ENCODE measurements around the gene TRPM3. TPM values are rescaled to one million over a fixed set of nuclear protein-coding genes. Genes with fewer than 3 reads are reported as not detected.

TRPM3 gene
- total RNA-seq, 1 experiment from 2014 or later, result not detected

DNA sequence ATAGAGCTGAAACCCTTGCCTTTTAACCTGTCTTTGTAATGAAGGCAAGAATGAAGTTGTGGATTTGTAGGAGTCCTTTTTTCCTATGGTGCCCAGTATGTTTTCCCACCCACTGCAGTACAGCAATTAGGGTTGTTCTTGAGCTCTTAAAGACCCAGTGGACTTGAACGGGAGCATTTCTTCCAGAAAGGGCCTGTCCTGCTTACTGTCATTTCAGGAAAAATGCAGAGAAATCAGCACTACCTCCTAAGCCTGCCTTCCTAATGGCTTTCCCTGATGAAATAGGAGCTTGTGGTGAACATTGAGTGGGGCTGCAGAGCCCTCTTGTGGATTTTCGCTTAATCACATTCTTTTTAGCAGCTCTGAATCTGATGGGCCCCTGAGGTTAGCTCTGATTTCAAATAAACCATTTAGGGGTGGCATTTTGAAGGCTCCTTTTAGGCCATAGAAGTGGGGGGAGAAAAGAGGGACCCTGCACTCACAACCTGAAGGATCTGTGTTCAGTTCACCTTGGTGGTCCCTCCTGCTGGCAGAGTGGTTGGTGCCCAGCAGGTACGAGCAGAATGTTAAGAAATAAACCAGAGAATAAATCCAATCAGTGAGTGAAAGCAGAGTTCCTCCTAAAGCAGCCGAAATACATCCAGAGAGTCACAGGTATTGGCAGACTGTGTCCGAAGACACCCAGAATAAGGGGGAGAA is 519.0 kb downstream of the TRPM3 start:
- no peaks in the 10 kb centered on the region for H4K20me1 ChIP-seq (ENCODE audit: low read length)
- no peaks in the 10 kb centered on the region for H3K79me2 ChIP-seq (ENCODE audit: low read length)
- no TSS peak for BruUV-seq (replicated peaks)
- H3K4me3 ChIP-seq (ENCODE audit: low read length), result no peak overlapping the region
- H3K9me2 ChIP-seq (replicated peaks; ENCODE audit: low read length), result no peaks in the 10 kb centered on the region
- no peaks in the 10 kb centered on the region for H3K36me3 ChIP-seq (ENCODE audit: low read depth, low read length)
- ATAC-seq (peak; percentile 80), DNase-seq (peak; percentile 69)
- no peak for TF ChIP-seq EZH2 (IDR thresholded peaks at IDR 0.05; ENCODE audit: low read length, unreplicated experiment)
- no peak for TF ChIP-seq EZH2phosphoT487 (IDR thresholded peaks at IDR 0.05; ENCODE audit: borderline replicate concordance, low read length)
- peak; percentile 72 for TF ChIP-seq CTCF (conservative IDR thresholded peaks at IDR 0.05; ENCODE audit: low read depth, low read length)
- intact Hi-C loops (cut with micrococcal nuclease), result loop anchor here (1.0 to 10.0 kb wide), 3 partner anchors 178 to 630 kb away; no protein-coding TSS in a partner anchor
- ChIA-PET POLR2A (ENCODE audit: unreplicated experiment) (interaction anchor here (0.7 kb wide), 1 partner anchor 473 kb away, joined by 3 read pairs; no protein-coding TSS in a partner anchor), CTCF (interaction anchor here (0.6 kb wide), 1 partner anchor 638 kb away, joined by 3 read pairs; no protein-coding TSS in a partner anchor)
- H3K27me3 ChIP-seq (ENCODE audit: low read length), result 0 out of 2 replicates have a peak, but pooled peaks cover 2% of the 10 kb centered on the region
- H3F3A ChIP-seq (ENCODE audit: low read length, unreplicated experiment), result no peaks in the 10 kb centered on the region
- H2AFZ ChIP-seq (ENCODE audit: low read length), result no peak overlapping the region
- H3K4me2 ChIP-seq (ENCODE audit: low read length), result no peak overlapping the region
- H3K9ac ChIP-seq (ENCODE audit: low read length), result no peak overlapping the region
- H3K9me3 ChIP-seq (ENCODE audit: low read length), result no peaks in the 10 kb centered on the region
- H3K27ac ChIP-seq (ENCODE audit: low read length), result no peak overlapping the region
- H3K4me1 ChIP-seq (ENCODE audit: insufficient read depth, low read length), result no peaks in the 10 kb centered on the region

- H3K27me3 ChIP-seq (ENCODE audit: low read length), result 0 out of 2 replicates have a peak, but pooled peaks cover 5% of the 10 kb centered on the region
- H3F3A ChIP-seq (ENCODE audit: low read length, unreplicated experiment), result no peaks in the 10 kb centered on the region
- no peak overlapping the region for H3K27ac ChIP-seq (ENCODE audit: low read length)
- no peak overlapping the region for H3K4me3 ChIP-seq (ENCODE audit: low read length)
- no peaks in the 10 kb centered on the region for H3K9me2 ChIP-seq (replicated peaks; ENCODE audit: low read length)
- ChIA-PET CTCF (no interaction called here), POLR2A (ENCODE audit: unreplicated experiment) (no interaction called here)
- no TSS peak for BruUV-seq (replicated peaks)
- H3K4me1 ChIP-seq (ENCODE audit: insufficient read depth, low read length), result no peaks in the 10 kb centered on the region
- ATAC-seq (no peak), DNase-seq (peak; percentile 22)
- no peaks in the 10 kb centered on the region for H3K79me2 ChIP-seq (ENCODE audit: low read length)
- H3K9me3 ChIP-seq (ENCODE audit: low read length), result no peaks in the 10 kb centered on the region
- TF ChIP-seq EZH2 (IDR thresholded peaks at IDR 0.05; ENCODE audit: low read length, unreplicated experiment) (no peak), CTCF (conservative IDR thresholded peaks at IDR 0.05; ENCODE audit: low read depth, low read length) (no peak), EZH2phosphoT487 (IDR thresholded peaks at IDR 0.05; ENCODE audit: borderline replicate concordance, low read length) (no peak)
- H3K9ac ChIP-seq (ENCODE audit: low read length), result no peak overlapping the region
- H4K20me1 ChIP-seq (ENCODE audit: low read length), result no peaks in the 10 kb centered on the region
- H3K36me3 ChIP-seq (ENCODE audit: low read depth, low read length), result no peaks in the 10 kb centered on the region
- no peak overlapping the region for H3K4me2 ChIP-seq (ENCODE audit: low read length)
- intact Hi-C loops (cut with micrococcal nuclease), result loop anchor here (10.0 kb wide), 1 partner anchor 176 kb away; no protein-coding TSS in a partner anchor
- peak overlapping the region; percentile 55; the same call in 1 of the 2 replicates for H2AFZ ChIP-seq (ENCODE audit: low read length)
Observed at GRCh38 chr9:70601000-70601951, 520.1 kb downstream of the TRPM3 start.

Measured in PC-3 (cell line).